H54 (cell line): ENCODE results near the gene IRX3.

ENCODE experiments used
- DNase-seq: peaks from one replicate; pipeline ENCODE4 v3.0.0; 2011; ENCODE audit warnings: low spot score, mixed read lengths; ENCODE audit not compliant: insufficient read length
- FAIRE-seq: peaks from 3 replicates; lab custom pipeline; 2011; peaks lifted over from hg19 to GRCh38; lab: Jason Lieb, UNC
- POLR2A ChIP-seq: IDR thresholded peaks from 2 replicates; pipeline ENCODE4 v1.6.1; 2011; ENCODE audit warnings: low read depth, mild to moderate bottlenecking, low read length

Gene IRX3

GRCh38 chr16:54243202-54243601 lies 43.4 kb downstream of the IRX3 start:
- TF ChIP-seq POLR2A = no peak
- FAIRE-seq = no peak
- no peak for DNase-seq

DNA sequence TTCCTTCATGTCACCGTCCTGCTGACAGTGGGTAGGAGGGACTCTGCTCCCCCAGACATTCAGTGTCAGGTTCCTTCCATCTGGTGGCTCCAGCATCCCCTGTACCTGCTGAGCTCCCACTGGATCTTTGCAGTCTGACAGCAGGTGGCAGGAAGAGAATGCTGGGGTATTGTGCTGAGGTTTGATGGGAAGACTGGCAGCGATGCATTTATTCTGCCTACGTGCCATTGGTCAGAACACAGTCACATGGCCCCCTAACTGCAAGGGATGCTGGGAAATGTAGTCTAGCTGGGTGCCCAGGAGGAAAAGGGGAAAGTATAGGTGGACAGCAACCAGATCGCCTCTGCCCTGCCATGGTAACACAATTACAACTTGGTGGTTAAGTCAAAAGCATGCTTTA lies 44.4 kb downstream of the IRX3 start:
- no peak for FAIRE-seq
- no peak for TF ChIP-seq POLR2A

DNA sequence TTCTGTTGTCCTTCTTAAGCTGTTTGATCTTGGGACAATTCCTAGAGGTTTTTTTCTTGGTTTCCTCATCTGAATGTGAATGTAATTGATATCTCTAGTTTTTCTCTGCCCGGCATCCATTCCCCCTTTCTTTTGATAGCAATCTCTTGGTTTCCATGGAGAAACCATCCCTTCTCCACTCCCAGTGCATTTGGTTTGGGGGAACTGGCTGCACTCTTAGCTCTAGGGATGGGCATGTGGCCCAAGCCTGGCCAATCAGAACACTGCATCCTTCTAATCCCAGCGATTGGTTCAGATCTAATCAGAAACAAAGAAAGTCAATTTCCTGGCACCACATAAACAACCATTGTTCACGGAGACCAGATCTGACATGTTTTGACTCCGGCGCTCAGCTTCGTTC lies 45.1 kb downstream of the IRX3 start:
- FAIRE-seq = no peak
- no peak for DNase-seq
- TF ChIP-seq POLR2A = no peak

More for the DNA sequence above, 44.4 kb downstream of the IRX3 start:
- no peak for DNase-seq

DNA sequence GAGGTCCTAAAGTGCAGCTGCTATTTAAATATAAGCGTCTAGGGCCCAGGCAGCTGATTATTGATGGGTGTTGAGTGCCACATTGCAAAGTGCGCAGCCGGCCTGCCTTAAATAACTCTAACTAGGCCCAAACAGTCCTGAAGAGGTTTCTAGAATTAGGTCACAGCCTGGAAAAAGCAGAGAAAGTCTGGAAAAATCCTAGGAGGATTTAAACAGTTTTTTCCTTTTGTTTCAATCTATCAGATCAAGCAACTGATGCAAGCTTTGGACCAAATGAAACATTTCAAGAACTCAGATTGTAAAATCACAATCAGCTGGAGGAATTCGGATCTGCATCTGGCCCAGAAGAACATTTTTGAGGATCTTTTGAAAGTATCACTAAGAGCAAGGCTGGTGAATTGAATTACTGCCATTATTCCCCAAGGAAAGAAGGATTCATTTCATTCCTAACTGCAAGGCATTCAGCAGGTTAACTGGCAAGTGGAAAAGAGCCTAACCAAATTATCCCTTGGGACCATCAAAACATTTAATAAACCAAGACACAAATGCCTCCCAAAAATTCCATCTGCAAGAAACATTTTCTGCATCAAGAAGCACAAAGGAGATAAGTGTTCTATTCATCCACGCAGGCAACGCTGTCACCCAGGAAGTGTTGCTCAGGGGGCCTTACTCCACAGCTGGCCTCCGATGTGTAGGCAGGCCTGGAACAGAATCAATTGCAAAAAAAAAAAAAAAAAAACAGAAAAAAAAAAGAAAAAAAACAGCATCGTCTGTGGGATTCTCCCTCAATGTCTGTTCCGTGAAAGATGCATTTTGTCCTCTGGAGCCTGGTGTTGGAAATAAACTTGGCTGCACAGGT lies 46.1 kb downstream of the IRX3 start:
- DNase-seq (no peak), FAIRE-seq (no peak)
- TF ChIP-seq POLR2A = no peak

- no peak for TF ChIP-seq POLR2A
- DNase-seq = no peak
- FAIRE-seq = no peak
These were observed 47.1 kb downstream of the IRX3 start for GRCh38 chr16:54239456-54239855.

- no peak for DNase-seq
These were observed 49.8 kb downstream of the IRX3 start for GRCh38 chr16:54236773-54237172.

DNA sequence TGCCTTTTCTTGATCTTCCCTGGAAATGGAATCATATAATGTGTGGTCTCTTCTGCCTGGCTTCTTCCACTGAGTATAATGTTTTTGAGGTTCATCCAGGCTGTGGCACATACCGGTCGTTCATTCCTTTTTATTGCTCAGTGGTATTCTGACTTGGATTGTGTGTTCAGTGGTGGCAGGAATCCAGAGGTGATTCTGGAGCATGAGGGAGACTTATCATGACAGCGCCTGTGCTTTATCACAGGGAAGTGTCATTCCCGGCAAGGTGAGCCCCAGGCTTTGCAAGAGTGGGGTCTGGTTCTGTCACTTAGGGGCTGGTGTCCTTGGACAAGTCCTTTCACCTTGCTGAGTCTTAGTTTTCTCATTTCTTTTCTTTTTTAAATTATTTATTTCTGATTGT lies 53.0 kb downstream of the IRX3 start:
- DNase-seq (no peak), FAIRE-seq (no peak)
- no peak for TF ChIP-seq POLR2A

More at GRCh38 chr16:54236773-54237172, 49.8 kb downstream of the IRX3 start:
- no peak for FAIRE-seq
- no peak for TF ChIP-seq POLR2A
